ENCODE results near the gene CXCR4. TPM values are rescaled to one million over a fixed set of nuclear protein-coding genes. Genes with fewer than 3 reads are reported as not detected.

The CXCR4 gene
- total RNA-seq, 4 donors from 2014 or later = 3.9 to 10.0 (median 8.3) TPM

GRCh38 chr2:136134126-136134525 lies 16.2 kb upstream of the CXCR4 start:
- DNase-seq (ENCODE audit: low spot score in 2 of 2) = no peak
- 78 to 83% methylated on average over 2 of the region's 2 CpGs for WGBS, 2 donors
- no peak for TF ChIP-seq CTCF (IDR thresholded peaks at IDR 0.05)
- TF ChIP-seq POLR2A (IDR thresholded peaks at IDR 0.05) = no peak
- no peak overlapping the region for H3K4me3 ChIP-seq (ENCODE audit: low read depth, poor library complexity, severe bottlenecking)
- intact Hi-C loops (cut with DNase I; ENCODE audit: low total_unique reads) = no loop called here

GRCh38 chr2:136133586-136133985 lies 15.6 kb upstream of the CXCR4 start:
- WGBS, 2 donors = 87 to 89% methylated on average over 5 of the region's 5 CpGs
- TF ChIP-seq POLR2A (IDR thresholded peaks at IDR 0.05) (no peak), CTCF (IDR thresholded peaks at IDR 0.05) (no peak)
- no peak for DNase-seq (ENCODE audit: low spot score in 2 of 2)
- H3K4me3 ChIP-seq (ENCODE audit: low read depth, poor library complexity, severe bottlenecking) = no peak overlapping the region
- intact Hi-C loops (cut with DNase I; ENCODE audit: low total_unique reads) = no loop called here

GRCh38 chr2:136133176-136133575 lies 15.2 kb upstream of the CXCR4 start:
- intact Hi-C loops (cut with DNase I; ENCODE audit: low total_unique reads) = no loop called here
- 80 to 92% methylated on average over 1 of the region's 1 CpG for WGBS, 2 donors
- no peak for DNase-seq (ENCODE audit: low spot score in 2 of 2)
- no peak overlapping the region for H3K4me3 ChIP-seq (ENCODE audit: low read depth, poor library complexity, severe bottlenecking)
- no peak for TF ChIP-seq CTCF (IDR thresholded peaks at IDR 0.05)
- TF ChIP-seq POLR2A (IDR thresholded peaks at IDR 0.05) = no peak

- H3K4me3 ChIP-seq (ENCODE audit: low read depth, poor library complexity, severe bottlenecking) = no peak overlapping the region
- DNase-seq (ENCODE audit: low spot score in 2 of 2) = no peak
- intact Hi-C loops (cut with DNase I; ENCODE audit: low total_unique reads) = no loop called here
- no peak for TF ChIP-seq CTCF (IDR thresholded peaks at IDR 0.05)
- TF ChIP-seq POLR2A (IDR thresholded peaks at IDR 0.05) = no peak
Observed at GRCh38 chr2:136132825-136133155, 14.8 kb upstream of the CXCR4 start.

GRCh38 chr2:136131961-136132824 lies 14.2 kb upstream of the CXCR4 start:
- no peak overlapping the region for H3K4me3 ChIP-seq (ENCODE audit: low read depth, poor library complexity, severe bottlenecking)
- TF ChIP-seq POLR2A (IDR thresholded peaks at IDR 0.05) (no peak), CTCF (IDR thresholded peaks at IDR 0.05) (no peak)
- 61 to 63% methylated on average over 16 of the region's 16 CpGs for WGBS, 2 donors
- intact Hi-C loops (cut with DNase I; ENCODE audit: low total_unique reads) = no loop called here
- no peak for DNase-seq (ENCODE audit: low spot score in 2 of 2)

- 81 to 83% methylated on average over 10 of the region's 10 CpGs for WGBS, 2 donors
- no peak overlapping the region for H3K4me3 ChIP-seq (ENCODE audit: low read depth, poor library complexity, severe bottlenecking)
- TF ChIP-seq CTCF (IDR thresholded peaks at IDR 0.05) (no peak), POLR2A (IDR thresholded peaks at IDR 0.05) (no peak)
- intact Hi-C loops (cut with DNase I; ENCODE audit: low total_unique reads) = no loop called here
- no peak for DNase-seq (ENCODE audit: low spot score in 2 of 2)
Observed at GRCh38 chr2:136131484-136131960, 13.6 kb upstream of the CXCR4 start.
